ENCODE measurements around the gene GALNT3. TPM values are rescaled to one million over a fixed set of nuclear protein-coding genes. Genes with fewer than 3 reads are reported as not detected.

GALNT3 gene
- polyA plus RNA-seq, 3 donors, result 5.5 to 8.3 (median 7.5) TPM

GRCh38 chr2:165773684-165774083, 20.4 kb downstream of the GALNT3 start:
- Mint-ChIP-seq H3K9me3 (no peaks in the 10 kb centered on the region), H3K27me3 (ENCODE audit: low read depth in 3 of 3) (no peaks in the 10 kb centered on the region), H3K36me3 (peaks cover 24 to 28% of the 10 kb centered on the region in 2 donors), H3K4me3 (no peak overlapping the region), H3K4me1 (peaks cover 9% of the 10 kb centered on the region), H3K27ac (no peak overlapping the region)
- Histone ChIP-seq H4K20me1 (ENCODE audit: insufficient read depth, low read length) (no peaks in the 10 kb centered on the region), H3K27me3 (ENCODE audit: control insufficient read depth in 2 of 2, insufficient read depth in 2 of 2, low read length in 2 of 2) (no peaks in the 10 kb centered on the region), H3K36me3 (replicated peaks in 1 of 2; ENCODE audit: control insufficient read depth in 1 of 2, insufficient read depth in 2 of 2, low read length in 2 of 2) (peaks cover 0 to 4% of the 10 kb centered on the region in 2 donors), H3K79me2 (ENCODE audit: insufficient read depth, low read length) (peaks cover 47% of the 10 kb centered on the region), H3K4me2 (replicated peaks; ENCODE audit: extremely low read depth, low read length, poor library complexity, severe bottlenecking) (no peak overlapping the region), H3K4me1 (ENCODE audit: control insufficient read depth in 1 of 2, insufficient read depth in 2 of 2, low read length in 2 of 2) (no peaks in the 10 kb centered on the region), H3K9ac (ENCODE audit: insufficient read depth, low read length, poor library complexity, severe bottlenecking) (no peak overlapping the region), H3K27ac (ENCODE audit: low read depth in 1 of 2, low read length in 2 of 2) (no peak overlapping the region), H2AFZ (ENCODE audit: insufficient read depth, low read depth, low read length, poor library complexity, severe bottlenecking) (no peak overlapping the region), H3K4me3 (replicated peaks in 1 of 3; ENCODE audit: low read depth in 2 of 3, low read length in 3 of 3) (no peak overlapping the region), H3K9me3 (replicated peaks in 1 of 2; ENCODE audit: control insufficient read depth in 1 of 2, insufficient read depth in 1 of 2, low read length in 2 of 2) (no peaks in the 10 kb centered on the region)
- DNase-seq, result no peak
- no peak for TF ChIP-seq CTCF (IDR thresholded peaks at IDR 0.05)
- intact Hi-C loops (cut with micrococcal nuclease), result no loop called here
- no CpG with 5 or more reads among the region's 2 CpGs for WGBS (ENCODE audit: insufficient coverage)

- H3K9ac ChIP-seq (ENCODE audit: insufficient read depth, low read length, poor library complexity, severe bottlenecking), result no peak overlapping the region
- no peak overlapping the region for H3K4me3 ChIP-seq (replicated peaks in 1 of 3; ENCODE audit: low read depth in 2 of 3, low read length in 3 of 3)
- peaks cover 0 to 4% of the 10 kb centered on the region in 2 donors for H3K36me3 ChIP-seq (replicated peaks in 1 of 2; ENCODE audit: control insufficient read depth in 1 of 2, insufficient read depth in 2 of 2, low read length in 2 of 2)
- H3K36me3 Mint-ChIP-seq, result peaks cover 20 to 31% of the 10 kb centered on the region in 2 donors
- WGBS (ENCODE audit: insufficient coverage), result no CpG with 5 or more reads among the region's 3 CpGs
- intact Hi-C loops (cut with micrococcal nuclease), result no loop called here
- no peak overlapping the region for H3K4me2 ChIP-seq (replicated peaks; ENCODE audit: extremely low read depth, low read length, poor library complexity, severe bottlenecking)
- no peak for TF ChIP-seq CTCF (IDR thresholded peaks at IDR 0.05)
- H3K27me3 Mint-ChIP-seq (ENCODE audit: low read depth in 3 of 3), result no peaks in the 10 kb centered on the region
- H3K4me3 Mint-ChIP-seq, result no peak overlapping the region
- H3K79me2 ChIP-seq (ENCODE audit: insufficient read depth, low read length), result peaks cover 43% of the 10 kb centered on the region
- H3K4me1 ChIP-seq (ENCODE audit: control insufficient read depth in 1 of 2, insufficient read depth in 2 of 2, low read length in 2 of 2), result no peaks in the 10 kb centered on the region
- no peak overlapping the region for H2AFZ ChIP-seq (ENCODE audit: insufficient read depth, low read depth, low read length, poor library complexity, severe bottlenecking)
- no peaks in the 10 kb centered on the region for H3K9me3 Mint-ChIP-seq
- H3K27ac ChIP-seq (ENCODE audit: low read depth in 1 of 2, low read length in 2 of 2), result no peak overlapping the region
- DNase-seq, result no peak
- no peaks in the 10 kb centered on the region for H4K20me1 ChIP-seq (ENCODE audit: insufficient read depth, low read length)
- no peaks in the 10 kb centered on the region for H3K9me3 ChIP-seq (replicated peaks in 1 of 2; ENCODE audit: control insufficient read depth in 1 of 2, insufficient read depth in 1 of 2, low read length in 2 of 2)
- H3K4me1 Mint-ChIP-seq, result peaks cover 2% of the 10 kb centered on the region
- H3K27me3 ChIP-seq (ENCODE audit: control insufficient read depth in 2 of 2, insufficient read depth in 2 of 2, low read length in 2 of 2), result no peaks in the 10 kb centered on the region
- H3K27ac Mint-ChIP-seq, result peak overlapping the region in 1 of 7 donors; percentile 50
These were observed 21.9 kb downstream of the GALNT3 start for GRCh38 chr2:165772183-165772582.
